Panc1 (cell line): ENCODE measurements around the gene PNMA5. TPM values are rescaled to one million over a fixed set of nuclear protein-coding genes. Genes with fewer than 3 reads are reported as not detected.

Experiments
- ATAC-seq: fragments of 200-7000 bp; cut with Tn5 transposase; 2 replicates; pipeline ENCODE4 v1.9.1; 2020; ENCODE audit warnings: mild to moderate bottlenecking, moderate library complexity
- BruUV-seq: library from RNA; stranded (reverse); fragments of 400-500 nt; replicated peaks from 2 replicates; lab custom pipeline; 2021; lab: Mats Ljungman, UMichigan
- CTCF ChIA-PET: fragments of 300-600 bp; sonication (Branson Sonifier 250); formaldehyde crosslinking; loops from one replicate; lab custom pipeline; 2022; ENCODE audit warnings: antibody characterized with exemption; lab: Charles Lee
- POLR2A ChIA-PET: fragments of 300-600 bp; sonication (Branson Sonifier 250); formaldehyde crosslinking; loops from one replicate; lab custom pipeline; 2022; ENCODE audit warnings: antibody characterized with exemption; lab: Charles Lee
- DNase-seq: peaks from one replicate; pipeline ENCODE4 v3.0.0-alpha.2; 2010; ENCODE audit warnings: low read depth, low spot score
- H3K27ac ChIP-seq: 2 replicates; pipeline ENCODE4 v1.5.1; 2011; ENCODE audit warnings: mild to moderate bottlenecking, low read length, inconsistent platforms
- H3K27me3 ChIP-seq: fragments of 200-500 bp; sonication (Bioruptor generic); 2 replicates; pipeline ENCODE4 v1.6.0; 2014; ENCODE audit warnings: low read length, inconsistent platforms; ENCODE audit not compliant: control insufficient read depth, insufficient read depth
- H3K36me3 ChIP-seq: fragments of 200-500 bp; sonication (Bioruptor generic); 2 replicates; pipeline ENCODE4 v1.5.1; 2014; ENCODE audit warnings: inconsistent platforms, mild to moderate bottlenecking, low read length, moderate library complexity; ENCODE audit not compliant: control insufficient read depth, insufficient read depth
- H3K4me1 ChIP-seq: 2 replicates; pipeline ENCODE4 v1.5.1; 2011; ENCODE audit warnings: inconsistent platforms, mild to moderate bottlenecking, low read length, moderate library complexity; ENCODE audit not compliant: control insufficient read depth, insufficient read depth
- H3K4me3 ChIP-seq, 2 experiments: 2 replicates each; pipeline ENCODE4 v1.5.1; 2011 to 2012; ENCODE audit warnings: low read depth in 2 of 2, low read length in 2 of 2, mild to moderate bottlenecking in 2 of 2, inconsistent platforms in 1 of 2, moderate library complexity in 1 of 2
- H3K9me3 ChIP-seq: fragments of 200-500 bp; sonication (Bioruptor generic); 2 replicates; pipeline ENCODE4 v1.5.1; 2014; ENCODE audit warnings: low read depth, mild to moderate bottlenecking, inconsistent platforms, low read length, moderate library complexity; ENCODE audit not compliant: control insufficient read depth, insufficient read depth
- POLR2AphosphoS5 ChIP-seq: IDR thresholded peaks from 2 replicates; pipeline ENCODE4 v1.6.1; 2012; ENCODE audit warnings: mild to moderate bottlenecking, low read depth, low read length, moderate library complexity
- SIN3A ChIP-seq: IDR thresholded peaks from 2 replicates; pipeline ENCODE4 v1.6.1; 2012; ENCODE audit warnings: low read depth, mild to moderate bottlenecking, low read length, moderate library complexity, borderline replicate concordance; ENCODE audit not compliant: insufficient read depth
- TCF7L2 ChIP-seq: IDR thresholded peaks from 2 replicates; pipeline ENCODE4 v1.6.1; 2011; ENCODE audit warnings: mild to moderate bottlenecking, low read depth, low read length, inconsistent platforms
- in situ Hi-C: cut with HindIII; loops from 2 replicates; pipeline ENCODE4 v1.10.0; 2016; ENCODE audit warnings: low sequenced_read_pairs, low pct_unique_long_range_greater_than_20kb
- intact Hi-C: fragments of 100-400 bp; cut with micrococcal nuclease; formaldehyde crosslinking; loops from one replicate; pipeline ENCODE4 v1.10.0; 2022; ENCODE audit not compliant: unreplicated experiment
- total RNA-seq: library from RNA; stranded (reverse); gene quantifications from one replicate; pipeline ENCODE4 v1.2.1, GENCODE V29; 2021; ENCODE audit not compliant: unreplicated experiment
- TF ChIP-seq, protein P1 (sequence below), 2 experiments: IDR thresholded peaks; 2 replicates each; pipeline ENCODE4 v1.6.1; 2011 to 2012; ENCODE audit warnings: low read depth in 2 of 2, control low read depth in 1 of 2, low read length in 1 of 2, mild to moderate bottlenecking in 1 of 2, moderate library complexity in 1 of 2; ENCODE audit not compliant: insufficient read depth in 1 of 2
- TF ChIP-seq, protein P2 (sequence below): fragments of 450-650 bp; IDR thresholded peaks from 2 replicates; pipeline ENCODE4 v1.5.1; 2017; ENCODE audit warnings: mild to moderate bottlenecking

PNMA5 gene
- total RNA-seq, 1 experiment from 2014 or later, result not detected

DNA sequence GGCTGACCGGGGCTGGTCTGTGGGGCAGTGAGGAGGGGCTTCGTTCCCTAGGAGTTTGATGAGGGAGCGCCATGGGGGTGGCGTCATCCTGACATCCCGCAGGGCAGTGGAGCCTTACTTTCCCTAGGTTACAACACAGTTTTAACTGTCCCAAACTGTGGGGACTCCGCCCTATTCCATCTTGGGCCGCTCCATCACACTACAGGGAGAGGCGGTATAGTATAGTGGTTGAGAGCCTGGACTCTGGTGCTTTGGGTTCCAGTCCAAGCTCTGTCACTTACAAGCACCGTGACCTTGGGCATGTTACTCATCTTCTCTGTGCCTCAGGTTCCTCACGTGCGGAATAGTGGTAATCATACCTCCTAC, 51.9 kb downstream of the PNMA5 start:
- H3K9me3 ChIP-seq, result no peaks in the 10 kb centered on the region
- no peaks in the 10 kb centered on the region for H3K27me3 ChIP-seq
- POLR2A ChIA-PET, result interaction anchor here (0.6 kb wide), 1 partner anchor 17 kb away, joined by 6 read pairs; no protein-coding TSS in a partner anchor
- no TSS peak for BruUV-seq
- no peak for DNase-seq
- peak overlapping the region; percentile 81 for H3K27ac ChIP-seq
- no peaks in the 10 kb centered on the region for H3K36me3 ChIP-seq
- in situ Hi-C loops, result no loop called here
- H3K4me3 ChIP-seq, result peak overlapping the region; percentile 78 to 88
- TF ChIP-seq, protein P1, sequence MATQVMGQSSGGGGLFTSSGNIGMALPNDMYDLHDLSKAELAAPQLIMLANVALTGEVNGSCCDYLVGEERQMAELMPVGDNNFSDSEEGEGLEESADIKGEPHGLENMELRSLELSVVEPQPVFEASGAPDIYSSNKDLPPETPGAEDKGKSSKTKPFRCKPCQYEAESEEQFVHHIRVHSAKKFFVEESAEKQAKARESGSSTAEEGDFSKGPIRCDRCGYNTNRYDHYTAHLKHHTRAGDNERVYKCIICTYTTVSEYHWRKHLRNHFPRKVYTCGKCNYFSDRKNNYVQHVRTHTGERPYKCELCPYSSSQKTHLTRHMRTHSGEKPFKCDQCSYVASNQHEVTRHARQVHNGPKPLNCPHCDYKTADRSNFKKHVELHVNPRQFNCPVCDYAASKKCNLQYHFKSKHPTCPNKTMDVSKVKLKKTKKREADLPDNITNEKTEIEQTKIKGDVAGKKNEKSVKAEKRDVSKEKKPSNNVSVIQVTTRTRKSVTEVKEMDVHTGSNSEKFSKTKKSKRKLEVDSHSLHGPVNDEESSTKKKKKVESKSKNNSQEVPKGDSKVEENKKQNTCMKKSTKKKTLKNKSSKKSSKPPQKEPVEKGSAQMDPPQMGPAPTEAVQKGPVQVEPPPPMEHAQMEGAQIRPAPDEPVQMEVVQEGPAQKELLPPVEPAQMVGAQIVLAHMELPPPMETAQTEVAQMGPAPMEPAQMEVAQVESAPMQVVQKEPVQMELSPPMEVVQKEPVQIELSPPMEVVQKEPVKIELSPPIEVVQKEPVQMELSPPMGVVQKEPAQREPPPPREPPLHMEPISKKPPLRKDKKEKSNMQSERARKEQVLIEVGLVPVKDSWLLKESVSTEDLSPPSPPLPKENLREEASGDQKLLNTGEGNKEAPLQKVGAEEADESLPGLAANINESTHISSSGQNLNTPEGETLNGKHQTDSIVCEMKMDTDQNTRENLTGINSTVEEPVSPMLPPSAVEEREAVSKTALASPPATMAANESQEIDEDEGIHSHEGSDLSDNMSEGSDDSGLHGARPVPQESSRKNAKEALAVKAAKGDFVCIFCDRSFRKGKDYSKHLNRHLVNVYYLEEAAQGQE (IDR thresholded peaks at IDR 0.05; ENCODE audit: insufficient read depth in 1 of 2, low read depth in 2 of 2, low read length in 1 of 2), result no peak
- TF ChIP-seq POLR2AphosphoS5 (no peak), SIN3A (no peak), TCF7L2 (no peak)
- TF ChIP-seq, protein P2, sequence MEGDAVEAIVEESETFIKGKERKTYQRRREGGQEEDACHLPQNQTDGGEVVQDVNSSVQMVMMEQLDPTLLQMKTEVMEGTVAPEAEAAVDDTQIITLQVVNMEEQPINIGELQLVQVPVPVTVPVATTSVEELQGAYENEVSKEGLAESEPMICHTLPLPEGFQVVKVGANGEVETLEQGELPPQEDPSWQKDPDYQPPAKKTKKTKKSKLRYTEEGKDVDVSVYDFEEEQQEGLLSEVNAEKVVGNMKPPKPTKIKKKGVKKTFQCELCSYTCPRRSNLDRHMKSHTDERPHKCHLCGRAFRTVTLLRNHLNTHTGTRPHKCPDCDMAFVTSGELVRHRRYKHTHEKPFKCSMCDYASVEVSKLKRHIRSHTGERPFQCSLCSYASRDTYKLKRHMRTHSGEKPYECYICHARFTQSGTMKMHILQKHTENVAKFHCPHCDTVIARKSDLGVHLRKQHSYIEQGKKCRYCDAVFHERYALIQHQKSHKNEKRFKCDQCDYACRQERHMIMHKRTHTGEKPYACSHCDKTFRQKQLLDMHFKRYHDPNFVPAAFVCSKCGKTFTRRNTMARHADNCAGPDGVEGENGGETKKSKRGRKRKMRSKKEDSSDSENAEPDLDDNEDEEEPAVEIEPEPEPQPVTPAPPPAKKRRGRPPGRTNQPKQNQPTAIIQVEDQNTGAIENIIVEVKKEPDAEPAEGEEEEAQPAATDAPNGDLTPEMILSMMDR, result no peak
- CTCF ChIA-PET, result interaction anchor here (0.7 to 1.2 kb wide), 2 partner anchors 102 to 472 kb away, joined by 3 read pairs; no protein-coding TSS in a partner anchor
- intact Hi-C loops, result no loop called here
- peak; percentile 15; the same call in 1 of the 2 replicates for ATAC-seq
- H3K4me1 ChIP-seq, result peaks cover 10% of the 10 kb centered on the region

DNA sequence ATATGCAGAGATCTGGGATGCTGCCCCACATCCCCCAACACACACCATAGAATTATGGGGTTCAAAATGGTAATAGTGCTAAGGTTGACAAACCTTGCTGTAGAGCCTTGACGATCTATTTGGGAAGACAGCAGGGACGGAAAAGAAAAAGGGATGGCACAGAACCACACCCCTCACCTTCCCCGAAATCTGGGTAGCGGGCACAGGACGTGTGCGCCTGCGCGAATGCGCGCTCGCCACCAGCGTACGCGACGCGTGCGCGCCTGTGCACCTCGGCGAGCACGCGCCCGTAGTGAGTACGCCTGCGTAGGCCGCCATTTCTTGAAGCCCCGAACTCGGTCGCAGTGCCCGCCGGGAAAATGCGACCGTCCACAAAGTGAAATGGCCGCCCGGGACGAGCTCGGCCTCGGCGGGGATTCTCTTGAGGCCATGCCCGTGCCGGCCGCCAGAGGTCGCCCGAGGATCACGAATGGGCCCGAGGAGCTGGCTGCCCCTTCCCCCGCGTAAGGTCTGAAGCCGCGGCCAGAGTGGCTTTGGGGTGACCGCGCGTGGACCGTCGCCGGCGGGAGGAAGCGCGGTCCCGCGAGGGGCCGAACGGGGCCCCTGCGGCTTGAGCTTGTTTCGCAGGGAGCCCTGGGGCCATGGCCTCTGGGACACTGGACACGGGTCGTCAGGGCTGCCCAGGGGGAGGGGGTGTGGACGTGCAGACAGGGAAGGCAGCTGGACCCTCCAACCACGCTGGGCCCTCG, 52.4 kb downstream of the PNMA5 start:
- peaks cover 10% of the 10 kb centered on the region for H3K4me1 ChIP-seq
- H3K4me3 ChIP-seq, result peak overlapping the region; percentile 78 to 88
- CTCF ChIA-PET, result interaction anchor here (0.7 to 1.2 kb wide), 2 partner anchors 101 to 472 kb away, joined by 3 read pairs; no protein-coding TSS in a partner anchor
- POLR2A ChIA-PET, result interaction anchor here (0.6 kb wide), 1 partner anchor 17 kb away, joined by 6 read pairs; no protein-coding TSS in a partner anchor
- in situ Hi-C loops (no loop called here), intact Hi-C loops (no loop called here)
- H3K36me3 ChIP-seq, result no peaks in the 10 kb centered on the region
- no TSS peak for BruUV-seq
- H3K9me3 ChIP-seq, result no peaks in the 10 kb centered on the region
- H3K27me3 ChIP-seq, result no peaks in the 10 kb centered on the region
- ATAC-seq, result peak; percentile 98
- peak; percentile 68 for DNase-seq
- TF ChIP-seq, protein P2, result peak; percentile 91
- TF ChIP-seq POLR2AphosphoS5 (peak; percentile 93), TCF7L2 (no peak), SIN3A (no peak)
- TF ChIP-seq, protein P1 (IDR thresholded peaks at IDR 0.05; ENCODE audit: insufficient read depth in 1 of 2, low read depth in 2 of 2, low read length in 1 of 2), result 0 out of 4 replicates have a peak, but pooled peaks of 1 of the 2 experiments have one; percentile 20
- H3K27ac ChIP-seq, result peak overlapping the region; percentile 98
